NCI-H2107 treated with DMSO at 0.1 percent for 48 hours (cell line): Measurements from ENCODE around the gene SLC25A41.

ENCODE experiments used
- DNase-seq: peaks from one replicate; lab custom pipeline; 2025; ENCODE audit not compliant: unreplicated experiment; lab: John Stamatoyannopoulos, UW

SLC25A41 gene

DNA sequence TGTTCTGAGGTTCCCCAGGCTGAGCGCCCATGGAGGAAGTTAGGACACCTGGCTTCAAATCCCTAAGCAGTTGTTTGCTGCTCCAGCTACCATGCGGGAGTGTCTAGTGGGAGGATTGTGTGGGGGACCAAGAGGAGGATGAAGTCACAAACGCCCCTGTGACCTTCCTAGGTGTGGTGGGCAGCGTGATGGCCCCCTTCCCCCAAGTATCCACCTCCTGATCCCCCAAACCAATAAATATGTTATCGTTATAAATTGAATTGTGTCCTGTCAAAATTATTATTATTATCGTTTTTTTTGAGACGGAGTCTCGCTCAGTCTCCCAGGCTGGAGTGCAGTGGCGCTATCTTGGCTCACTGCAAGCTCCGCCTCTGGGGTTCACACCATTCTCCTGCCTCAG, at the start of gene SLC25A41:
SLC25A41 (minus strand) TSS at position 101 of the 400 bp plus-strand sequence; CDS start at position 31, 70 bp downstream.
- DNase-seq = no peak

DNA sequence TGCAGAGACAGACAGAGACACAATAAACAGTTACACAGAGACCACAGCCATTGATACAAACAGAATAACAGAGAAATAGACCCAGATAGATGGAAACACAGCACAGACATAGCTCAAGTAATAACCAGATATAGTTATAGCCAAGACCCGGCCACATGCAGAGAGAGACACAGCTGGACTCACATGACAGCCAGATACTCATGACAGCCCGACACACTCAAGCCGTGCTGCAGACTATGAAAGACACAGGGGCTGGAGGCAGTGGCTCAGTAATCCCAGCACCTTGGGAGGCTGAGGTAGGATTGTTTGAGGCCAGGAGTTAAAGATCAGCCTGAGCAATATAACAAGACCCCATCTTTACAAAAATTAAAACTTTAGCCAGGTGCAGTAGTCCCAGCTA, 49.7 kb upstream of the SLC25A41 start:
- no peak for DNase-seq

DNA sequence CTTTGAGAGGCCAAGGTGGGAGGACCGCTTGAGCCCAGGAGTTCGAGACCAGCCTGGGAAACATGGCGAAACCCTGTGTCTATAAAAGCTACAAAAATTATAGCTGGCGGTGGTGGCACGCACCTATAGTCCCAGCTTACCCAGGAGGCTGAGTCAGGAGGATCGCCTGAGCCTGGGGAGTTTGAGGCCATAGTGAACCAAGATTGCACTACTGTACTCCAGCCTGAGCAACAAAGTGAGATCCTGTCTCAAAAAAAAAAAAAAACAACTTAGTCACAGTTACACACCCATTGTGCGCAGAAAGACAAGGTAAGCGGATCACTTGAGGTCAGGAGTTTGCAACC, 48.8 kb upstream of the SLC25A41 start:
- DNase-seq = no peak

DNA sequence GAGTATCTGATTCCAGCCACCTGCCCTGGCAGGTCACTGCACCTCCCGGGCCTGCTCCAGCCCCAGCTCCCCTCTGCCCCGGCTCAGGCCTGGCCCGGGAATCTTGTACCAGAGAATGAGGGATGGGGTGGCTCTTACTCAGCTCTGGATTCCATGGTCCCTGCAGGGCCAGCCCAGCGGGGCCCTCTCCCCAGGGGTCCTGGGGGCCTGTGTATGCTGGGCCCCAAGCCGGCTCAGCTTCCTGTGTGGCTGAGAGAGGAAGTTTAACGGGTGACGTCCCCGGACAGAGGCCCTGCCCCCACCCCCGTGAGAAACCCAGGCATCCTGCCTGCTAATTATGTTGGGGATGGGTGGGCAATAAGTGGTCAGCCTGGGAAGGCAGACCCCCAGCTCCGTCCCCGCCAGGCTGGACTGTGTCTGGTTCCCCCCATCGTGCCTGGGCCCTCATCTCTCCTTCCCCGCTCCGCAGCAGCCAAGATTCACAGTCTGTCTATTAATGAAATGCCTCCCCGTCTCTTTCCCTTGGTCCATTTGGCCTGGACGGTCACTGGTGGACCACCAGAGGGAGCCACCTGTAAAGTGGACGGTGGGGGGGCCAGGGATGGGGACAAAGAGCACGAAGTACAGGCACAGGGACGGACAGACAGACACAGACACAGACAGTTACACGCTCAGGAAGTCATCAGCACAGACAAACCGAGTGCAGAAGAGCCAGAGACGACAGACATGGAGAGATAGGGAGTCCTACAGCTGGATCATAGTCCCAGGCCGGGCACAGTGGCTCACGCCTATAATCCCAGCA, 48.2 kb upstream of the SLC25A41 start, which contains the start of gene DENND1C:
DENND1C (minus strand) TSS at position 247 of the 802 bp plus-strand sequence; CDS start at position 155, 92 bp downstream.
- no peak for DNase-seq

DNA sequence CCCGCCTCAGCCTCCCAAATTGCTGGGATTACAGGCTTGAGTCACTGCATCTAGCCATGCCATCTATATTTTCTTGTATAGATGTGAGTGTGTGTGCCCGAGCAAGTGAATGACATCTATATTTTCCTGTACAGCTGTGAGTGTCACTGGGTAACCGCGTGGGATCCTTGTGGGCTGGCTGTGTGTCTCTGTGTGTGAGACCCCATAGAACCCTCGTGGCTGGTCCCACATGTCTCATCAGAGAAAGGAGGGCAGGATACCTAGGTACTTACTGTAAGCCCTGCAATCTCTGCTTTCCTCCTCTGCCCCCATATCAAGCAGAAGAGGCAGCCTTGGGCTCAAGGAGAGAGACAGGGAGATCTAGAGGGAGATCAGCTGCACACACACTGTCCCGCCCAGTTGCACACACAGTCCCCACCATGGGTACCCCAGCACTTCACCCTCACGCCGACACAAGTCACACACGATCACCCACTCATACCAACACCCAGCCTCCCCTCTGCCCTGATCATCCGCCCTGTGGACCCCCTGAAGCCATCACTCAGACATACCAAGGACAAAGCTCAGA, 47.4 kb upstream of the SLC25A41 start:
- DNase-seq = no peak

DNA sequence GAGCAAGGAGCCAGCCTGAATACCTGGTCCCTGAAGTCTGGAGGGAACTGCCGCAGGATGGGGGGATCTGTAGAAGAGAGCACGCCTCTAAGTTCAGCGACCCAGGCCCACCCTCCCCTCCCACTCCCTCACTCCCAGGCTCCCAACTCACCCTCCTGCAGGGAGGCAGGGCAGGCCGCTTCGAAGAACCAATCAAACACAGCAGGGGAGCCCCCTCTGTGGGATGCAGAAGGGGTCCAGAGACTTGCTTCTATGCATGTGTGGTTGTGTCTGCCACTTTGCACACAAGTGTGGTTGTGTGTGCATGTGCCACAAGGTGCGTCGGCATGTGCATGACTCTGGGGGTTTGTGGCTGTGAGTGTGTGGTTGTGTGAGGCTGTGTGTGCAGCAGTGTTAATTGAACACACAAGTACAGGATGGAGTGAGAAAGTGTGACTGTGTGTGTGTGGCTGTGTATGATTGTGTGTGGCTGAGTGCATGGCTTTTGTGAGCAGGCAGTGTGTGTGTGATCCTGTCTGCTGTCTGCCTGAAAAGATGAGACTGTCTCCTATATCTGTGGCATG, 46.4 kb upstream of the SLC25A41 start:
- no peak for DNase-seq

DNA sequence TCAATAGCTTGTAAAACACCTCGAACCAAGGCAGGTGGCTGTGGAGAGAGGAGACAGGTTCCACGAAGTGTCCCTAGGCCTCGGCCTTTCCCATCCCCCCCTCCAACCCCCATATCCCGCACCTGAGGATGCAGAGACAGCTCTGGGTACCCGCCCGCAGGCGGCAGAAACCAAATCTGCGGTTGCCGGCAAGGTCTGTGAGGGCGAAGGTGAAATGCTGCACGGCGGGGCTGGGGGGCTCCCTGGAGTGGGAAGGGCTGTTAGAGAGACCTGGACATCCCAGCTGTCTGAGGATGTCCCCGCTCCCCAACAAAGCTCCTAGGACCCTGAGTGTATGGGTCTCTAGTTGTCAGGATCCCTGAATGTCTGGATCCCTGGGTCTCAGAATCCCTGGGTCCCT, 45.3 kb upstream of the SLC25A41 start:
- DNase-seq = no peak

DNA sequence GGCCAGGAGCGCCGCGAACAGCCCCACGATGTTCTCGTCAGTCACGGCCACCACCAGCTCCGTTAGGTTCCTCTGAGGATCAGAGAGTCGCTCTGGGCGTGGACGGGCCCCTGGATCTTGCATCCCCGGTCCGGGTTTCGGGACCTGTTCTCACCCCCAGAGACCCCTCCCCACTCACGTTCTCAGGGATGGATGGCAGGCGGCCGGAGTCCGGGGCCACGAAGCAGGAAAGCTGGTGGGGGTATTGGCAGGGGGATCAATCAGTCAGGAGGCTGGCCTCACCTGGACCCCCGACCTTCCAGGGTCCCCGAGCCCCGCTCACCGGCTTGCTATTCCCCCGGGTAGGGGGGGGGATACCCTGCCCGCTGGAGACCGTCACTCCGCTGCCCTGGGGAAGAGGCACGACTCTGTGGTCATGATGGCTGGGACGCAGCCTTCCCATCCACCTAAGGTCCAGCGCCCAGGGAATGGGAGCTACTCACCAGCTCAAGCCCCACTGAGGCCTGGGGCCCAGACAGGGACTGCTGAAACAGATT, 43.4 kb upstream of the SLC25A41 start:
- no peak for DNase-seq

DNA sequence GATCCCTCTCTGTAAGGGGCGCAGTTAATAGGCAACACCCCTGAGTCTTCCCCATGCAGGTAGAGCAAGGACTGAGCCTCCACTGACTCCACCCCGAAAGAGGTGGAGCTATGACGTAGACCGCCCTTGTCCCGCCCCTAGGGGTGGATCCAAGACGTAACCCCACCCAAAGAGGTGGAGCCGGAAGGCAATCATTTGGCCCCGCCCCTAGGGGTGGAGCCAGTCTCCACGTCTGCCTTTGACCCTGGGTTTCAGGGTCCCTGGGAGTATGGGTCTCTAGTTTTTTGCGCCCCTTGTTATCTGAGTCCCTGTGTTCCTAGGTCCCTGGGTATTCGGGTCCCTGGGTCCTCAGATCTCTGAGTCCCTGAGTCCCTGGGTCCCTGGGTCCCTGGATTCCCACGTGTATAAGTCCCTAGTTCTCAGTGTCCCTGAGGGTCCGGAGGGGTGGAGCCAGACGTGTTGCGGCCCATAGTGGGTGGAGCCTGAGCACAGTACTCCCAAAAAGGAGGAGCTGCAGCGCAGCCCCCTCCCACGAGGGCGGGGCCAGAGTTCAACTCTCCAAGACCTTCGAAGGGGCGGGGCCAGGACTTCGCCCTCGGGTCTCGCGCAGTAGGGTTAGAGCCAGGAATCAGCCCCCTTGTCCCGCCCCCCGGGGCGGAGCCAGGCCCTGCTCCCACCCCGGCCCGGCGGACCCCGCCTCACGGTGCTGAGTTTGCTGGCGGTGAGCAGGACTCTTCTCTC, 42.8 kb upstream of the SLC25A41 start:
- DNase-seq = no peak

DNA sequence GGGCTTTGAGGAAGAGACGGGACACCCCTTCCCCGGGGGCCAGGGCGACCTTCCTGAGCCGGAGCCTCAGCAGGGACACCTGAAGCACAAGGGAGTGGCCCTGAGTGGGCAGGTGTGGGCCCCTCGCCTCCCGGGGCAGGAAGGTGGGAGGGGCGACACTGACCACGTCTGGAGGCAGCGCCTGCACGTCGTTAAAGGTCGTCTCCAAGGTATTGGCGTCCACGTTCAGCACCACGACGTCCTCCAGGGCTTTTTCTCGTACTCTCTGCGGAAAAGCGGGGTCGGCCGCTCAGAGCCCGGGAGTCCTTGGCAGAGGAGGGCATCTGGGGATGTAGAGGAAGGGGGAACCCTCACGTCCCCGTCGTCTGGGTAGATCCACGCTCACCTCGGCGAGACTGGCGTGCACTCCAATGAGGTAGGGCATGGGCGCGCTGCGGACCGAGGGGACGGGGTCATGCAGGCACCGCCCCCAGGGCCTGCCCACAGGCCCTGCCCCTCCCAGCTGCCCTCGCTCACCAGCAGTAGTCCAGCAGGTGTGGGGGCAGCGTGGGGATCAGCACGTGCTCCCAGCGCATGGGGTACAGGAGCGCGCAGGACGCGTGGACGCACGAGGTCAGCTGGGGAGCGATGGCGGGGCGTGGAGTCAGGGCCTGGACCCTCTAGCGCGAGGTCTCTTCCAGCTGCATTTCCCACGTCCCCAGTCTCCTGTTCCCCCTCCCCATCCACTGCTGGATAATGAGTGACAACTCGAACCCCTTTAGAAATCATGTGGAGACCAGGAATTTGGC, 42.0 kb upstream of the SLC25A41 start:
- no peak for DNase-seq

DNA sequence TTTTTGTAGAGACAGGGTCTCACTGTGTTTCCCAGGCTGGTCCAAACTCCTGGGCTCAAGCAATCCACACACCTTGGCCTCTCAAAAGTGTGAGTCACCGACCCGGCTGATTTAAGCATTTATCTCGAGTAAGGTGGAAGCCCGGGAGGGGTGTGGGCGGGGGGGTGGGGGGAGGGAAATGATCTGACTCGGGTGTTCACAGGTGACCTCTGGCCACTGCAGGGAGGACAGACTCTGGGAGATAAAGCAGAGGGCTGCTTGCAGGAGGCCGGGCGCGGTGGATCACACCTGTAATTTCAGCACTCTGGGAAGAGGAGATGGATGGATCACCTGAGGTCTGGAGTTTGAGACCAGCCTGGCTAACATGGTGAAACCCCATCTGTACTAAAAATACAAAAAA, 40.1 kb upstream of the SLC25A41 start:
- no peak for DNase-seq

DNA sequence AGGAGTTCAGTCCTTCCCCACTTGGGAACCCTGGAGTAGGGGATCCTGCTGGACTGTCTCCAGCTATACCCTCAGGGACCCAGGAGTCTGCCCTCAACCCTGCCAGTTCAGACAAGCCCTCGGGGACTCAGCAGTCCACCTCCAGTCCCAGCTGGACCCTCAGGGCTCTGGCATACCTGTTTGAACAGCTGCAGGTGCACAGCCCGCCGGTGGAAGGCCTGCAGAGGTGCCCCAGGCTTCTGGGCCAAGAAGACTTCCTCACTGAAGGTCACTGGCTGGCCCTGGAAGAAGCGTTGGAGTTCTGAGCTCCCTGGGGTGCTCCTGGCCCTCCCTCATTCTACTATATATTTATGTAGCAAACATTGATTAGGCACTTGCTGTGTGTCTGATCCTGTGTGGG, 39.1 kb upstream of the SLC25A41 start:
- DNase-seq = no peak

DNA sequence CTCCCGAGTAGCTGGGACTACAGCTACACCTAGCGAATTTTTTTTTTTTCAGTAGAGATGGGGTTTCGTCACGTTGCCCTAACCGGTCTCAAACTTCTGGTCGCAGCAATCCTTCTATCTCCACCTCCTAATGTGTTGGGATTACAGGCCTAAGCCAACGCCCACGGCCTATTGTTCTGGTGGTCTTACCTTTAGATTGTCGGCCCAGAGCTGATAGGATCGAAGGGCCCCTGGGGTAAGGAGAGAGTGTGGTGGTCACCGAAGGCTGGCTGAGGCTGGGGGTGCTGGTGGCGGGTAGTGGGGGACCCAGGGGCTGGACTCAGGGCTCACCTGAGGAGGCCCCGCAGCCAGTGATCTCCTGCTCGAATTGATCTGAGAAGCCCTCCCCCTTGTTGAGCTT, 37.5 kb upstream of the SLC25A41 start:
- no peak for DNase-seq

DNA sequence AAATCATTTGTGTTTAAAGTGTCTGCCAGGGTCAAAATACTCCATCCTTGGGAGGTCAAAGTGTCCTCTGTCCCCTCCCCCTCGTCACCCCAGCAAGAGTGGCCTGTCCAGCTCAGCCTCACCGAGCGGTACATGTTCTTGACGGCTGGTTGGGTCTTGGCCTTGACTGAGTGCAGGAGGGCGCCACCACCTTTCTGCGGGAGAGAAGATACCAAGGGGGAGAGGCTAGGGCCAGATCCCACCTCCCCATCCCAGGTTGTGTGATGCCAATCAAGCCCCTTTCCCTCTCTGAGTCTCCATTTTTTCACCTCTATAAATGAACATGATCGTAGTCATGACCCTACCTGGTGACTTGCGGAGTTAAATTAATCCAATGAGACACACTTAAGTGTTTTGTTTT, 36.6 kb upstream of the SLC25A41 start:
- no peak for DNase-seq

DNA sequence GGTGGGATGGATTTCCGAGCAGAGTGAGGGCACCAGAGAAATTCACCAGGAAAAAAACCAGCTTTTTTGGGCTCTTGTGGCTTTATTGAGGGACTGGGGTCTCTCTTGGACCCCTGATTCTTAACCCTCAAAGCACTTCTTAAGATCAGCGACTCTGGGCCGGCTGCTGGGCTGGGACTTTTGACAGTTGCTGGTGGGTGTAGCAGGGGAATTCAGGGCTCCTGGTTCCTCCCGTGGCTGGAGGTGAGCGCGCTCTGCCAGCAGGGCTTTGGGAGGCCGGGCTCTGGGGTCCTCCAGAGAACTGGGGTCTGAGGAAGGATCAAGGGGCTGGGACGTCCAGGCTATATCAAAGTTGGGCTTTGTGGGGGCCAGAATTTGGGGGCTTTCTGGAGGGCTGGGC, 33.8 kb upstream of the SLC25A41 start:
- DNase-seq = no peak

DNA sequence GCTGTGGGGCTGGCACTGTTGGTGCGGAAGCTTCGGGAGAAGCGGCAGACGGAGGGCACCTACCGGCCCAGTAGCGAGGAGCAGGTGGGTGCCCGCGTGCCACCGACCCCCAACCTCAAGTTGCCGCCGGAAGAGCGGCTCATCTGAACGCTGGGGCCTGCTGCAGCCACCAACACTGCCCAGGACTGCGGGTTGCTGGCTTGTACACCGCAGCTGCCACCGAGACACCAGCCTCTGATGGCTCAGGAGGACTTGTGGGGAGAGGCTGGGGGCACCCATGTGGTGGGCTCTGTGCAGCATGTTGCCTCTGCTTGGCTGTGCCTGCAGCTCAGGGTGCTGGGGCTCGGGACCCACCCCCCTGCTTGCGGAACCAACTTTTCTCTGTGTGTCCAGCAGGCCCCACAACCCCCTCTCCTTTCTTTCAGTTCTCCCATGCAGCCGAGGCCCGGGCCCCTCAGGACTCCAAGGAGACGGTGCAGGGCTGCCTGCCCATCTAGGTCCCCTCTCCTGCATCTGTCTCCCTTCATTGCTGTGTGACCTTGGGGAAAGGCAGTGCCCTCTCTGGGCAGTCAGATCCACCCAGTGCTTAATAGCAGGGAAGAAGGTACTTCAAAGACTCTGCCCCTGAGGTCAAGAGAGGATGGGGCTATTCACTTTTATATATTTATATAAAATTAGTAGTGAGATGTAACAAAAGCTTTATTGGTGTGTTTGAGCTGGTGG, 33.1 kb upstream of the SLC25A41 start:
- DNase-seq = no peak

DNA sequence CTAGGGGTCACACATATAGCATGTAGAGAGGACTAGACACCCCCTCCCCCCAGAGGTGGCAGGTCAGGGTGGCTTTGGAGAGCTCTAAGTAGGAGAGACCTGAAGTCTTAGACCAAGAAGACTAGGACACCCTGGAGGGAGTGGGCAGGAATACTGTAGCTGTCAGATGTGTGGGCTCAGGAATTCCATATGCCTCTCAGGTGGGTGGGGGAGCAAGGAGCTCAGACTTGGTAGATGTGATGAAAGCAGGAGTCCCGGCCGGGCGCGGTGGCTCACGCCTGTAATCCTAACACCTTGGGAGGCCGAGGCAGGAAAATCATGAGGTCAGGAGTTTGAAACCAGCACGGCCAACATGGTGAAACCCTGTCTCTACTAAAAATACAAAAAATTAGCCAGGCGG, 32.1 kb upstream of the SLC25A41 start:
- DNase-seq = no peak

DNA sequence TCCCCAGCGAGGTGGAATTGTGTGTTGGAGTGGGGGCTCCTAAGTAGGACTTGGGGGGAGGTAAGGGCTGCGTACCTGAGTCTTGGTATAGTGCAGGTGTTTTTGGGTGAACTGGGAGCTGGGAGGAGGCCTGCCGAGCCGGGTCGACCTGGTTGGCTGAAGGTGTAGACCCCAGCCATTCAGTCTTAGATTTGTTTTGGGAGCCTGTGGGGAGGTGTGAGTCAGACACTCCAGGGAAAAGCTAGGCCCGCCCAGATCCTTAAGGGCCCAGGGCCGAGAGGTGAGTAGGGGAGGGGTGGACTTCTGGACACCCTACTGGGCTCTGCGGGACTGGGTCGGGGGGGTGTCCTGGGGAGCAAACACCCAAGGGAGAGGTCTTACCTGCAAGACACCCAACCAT, 31.4 kb upstream of the SLC25A41 start:
- DNase-seq = no peak

DNA sequence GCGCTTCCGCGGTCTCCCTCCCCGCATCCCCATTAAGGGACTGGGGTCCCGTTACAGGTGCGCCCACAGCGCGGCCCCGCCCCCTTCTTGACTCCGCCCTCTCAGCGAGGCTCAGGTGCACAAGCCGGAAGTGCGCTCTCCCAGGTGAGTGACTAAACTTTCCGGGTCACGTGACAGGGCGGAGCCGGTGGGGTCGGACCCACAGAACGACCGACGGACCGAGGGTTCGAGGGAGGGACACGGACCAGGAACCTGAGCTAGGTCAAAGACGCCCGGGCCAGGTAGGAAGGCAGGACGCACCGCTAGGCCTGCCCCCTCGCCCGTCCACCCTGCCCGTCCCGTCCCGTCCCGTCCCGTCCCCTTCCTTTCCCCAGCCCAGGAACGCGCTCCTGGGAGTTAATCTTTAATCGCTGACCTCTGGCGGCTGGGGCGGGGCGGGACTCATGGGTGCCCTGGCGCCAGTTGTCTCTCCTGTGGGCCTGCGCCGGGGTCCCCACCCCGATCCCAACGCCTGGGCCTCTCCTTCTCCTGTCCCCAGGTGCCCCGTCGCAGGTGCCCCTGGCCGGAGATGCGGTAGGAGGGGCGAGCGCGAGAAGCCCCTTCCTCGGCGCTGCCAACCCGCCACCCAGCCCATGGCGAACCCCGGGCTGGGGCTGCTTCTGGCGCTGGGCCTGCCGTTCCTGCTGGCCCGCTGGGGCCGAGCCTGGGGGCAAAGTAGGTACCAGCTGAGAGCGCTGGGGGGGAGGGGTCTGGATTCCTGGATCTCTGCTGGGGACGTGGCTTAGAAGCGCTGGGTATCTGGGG, 30.7 kb upstream of the SLC25A41 start, which contains the start of gene CRB3:
CRB3 (plus strand) TSS at position 202 of the 804 bp plus-strand sequence; CDS start at position 633, 431 bp downstream.
- DNase-seq = no peak
